Effector memory CD4-positive, alpha-beta T cell (primary cell): ENCODE data around the gene DDX24.

Source experiments
- DNase-seq, 3 donors: peaks; one replicate each; pipeline ENCODE4 v3.0.0-alpha.2; 2020
- H3K27ac ChIP-seq: 2 replicates; pipeline ENCODE4 v1.7.0; 2013; ENCODE audit warnings: mild to moderate bottlenecking, low read length, moderate library complexity; ENCODE audit not compliant: insufficient read depth, poor library complexity, severe bottlenecking
- H3K27me3 ChIP-seq: replicated peaks from 2 replicates; pipeline ENCODE4 v1.7.0; 2013; ENCODE audit warnings: mild to moderate bottlenecking, low read length; ENCODE audit not compliant: insufficient read depth, control insufficient read depth, poor library complexity, severe bottlenecking
- H3K36me3 ChIP-seq: 2 replicates; pipeline ENCODE4 v1.7.0; 2013; ENCODE audit warnings: mild to moderate bottlenecking, low read length, moderate library complexity; ENCODE audit not compliant: control insufficient read depth, insufficient read depth
- H3K4me1 ChIP-seq: 2 replicates; pipeline ENCODE4 v1.7.0; 2013; ENCODE audit warnings: low read length, mild to moderate bottlenecking; ENCODE audit not compliant: control insufficient read depth, insufficient read depth, poor library complexity, severe bottlenecking
- H3K4me3 ChIP-seq: 2 replicates; pipeline ENCODE4 v1.7.0; 2013; ENCODE audit warnings: low read length, low read depth, mild to moderate bottlenecking; ENCODE audit not compliant: insufficient read depth, poor library complexity, severe bottlenecking
- H3K9me3 ChIP-seq: 2 replicates; pipeline ENCODE4 v1.7.0; 2013; ENCODE audit warnings: mild to moderate bottlenecking, low read length, moderate library complexity; ENCODE audit not compliant: control insufficient read depth

The DDX24 gene

GRCh38 chr14:94115058-94115591 is 34.1 kb upstream of the DDX24 start:
- H3K9me3 ChIP-seq: no peaks in the 10 kb centered on the region
- H3K36me3 ChIP-seq: no peaks in the 10 kb centered on the region
- no peaks in the 10 kb centered on the region for H3K27me3 ChIP-seq
- no peak overlapping the region for H3K4me3 ChIP-seq
- H3K27ac ChIP-seq: no peak overlapping the region
- H3K4me1 ChIP-seq: no peaks in the 10 kb centered on the region
- DNase-seq: no peak

DNA sequence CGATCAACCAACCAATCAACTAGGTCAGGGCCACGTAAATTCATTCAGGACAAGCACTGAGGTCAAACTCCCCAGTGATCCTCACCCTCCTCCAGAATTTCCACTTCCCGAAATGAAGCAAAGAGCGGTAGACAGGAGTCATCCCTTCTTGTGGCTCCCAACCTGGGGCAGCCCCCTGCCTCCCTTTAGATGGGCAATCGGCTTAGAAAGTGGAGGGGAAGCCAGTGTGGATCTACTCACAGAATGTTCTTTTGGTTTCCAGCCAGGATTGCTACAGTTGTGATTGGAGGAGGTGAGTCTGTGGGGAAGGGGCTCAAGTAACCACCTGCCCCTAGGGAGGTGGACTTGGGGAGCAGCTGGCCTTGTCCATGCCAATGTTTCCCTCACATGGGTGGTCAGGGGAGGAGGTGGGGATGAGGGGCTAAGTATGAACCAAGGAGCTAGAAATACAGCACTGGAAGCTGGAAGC is 33.6 kb upstream of the DDX24 start:
- Histone ChIP-seq H3K4me1 (no peaks in the 10 kb centered on the region), H3K36me3 (no peaks in the 10 kb centered on the region), H3K4me3 (no peak overlapping the region), H3K9me3 (no peaks in the 10 kb centered on the region), H3K27ac (no peak overlapping the region), H3K27me3 (no peaks in the 10 kb centered on the region)
- DNase-seq: no peak

GRCh38 chr14:94113908-94114588 is 33.0 kb upstream of the DDX24 start:
- Histone ChIP-seq H3K27me3 (no peaks in the 10 kb centered on the region), H3K4me3 (no peak overlapping the region), H3K4me1 (no peaks in the 10 kb centered on the region), H3K9me3 (no peaks in the 10 kb centered on the region), H3K36me3 (no peaks in the 10 kb centered on the region), H3K27ac (no peak overlapping the region)
- DNase-seq: no peak

GRCh38 chr14:94113490-94113889 is 32.5 kb upstream of the DDX24 start:
- Histone ChIP-seq H3K27ac (no peak overlapping the region), H3K4me1 (no peaks in the 10 kb centered on the region), H3K4me3 (no peak overlapping the region), H3K27me3 (no peaks in the 10 kb centered on the region), H3K9me3 (no peaks in the 10 kb centered on the region), H3K36me3 (no peaks in the 10 kb centered on the region)
- DNase-seq: no peak

DNA sequence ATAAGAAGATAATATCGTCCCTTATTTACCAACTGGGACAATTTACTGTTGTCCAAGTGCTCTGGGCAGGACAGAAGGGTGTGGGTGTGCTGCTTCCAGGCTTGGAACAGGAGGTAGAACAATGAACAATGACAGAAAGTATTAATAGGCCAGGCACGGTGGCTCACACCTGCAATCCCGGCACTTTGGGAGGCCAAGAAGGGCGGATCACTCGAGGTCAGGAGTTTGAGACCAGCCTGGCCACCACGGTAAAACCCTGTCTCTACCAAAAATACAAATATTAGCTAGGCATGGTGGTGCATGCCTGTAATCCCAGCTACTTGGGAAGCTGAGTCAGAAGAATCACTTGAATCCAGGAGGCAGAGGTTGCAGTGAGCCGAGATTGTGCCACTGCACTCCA is 32.1 kb upstream of the DDX24 start:
- H3K4me1 ChIP-seq: no peaks in the 10 kb centered on the region
- no peak for DNase-seq
- no peak overlapping the region for H3K27ac ChIP-seq
- no peaks in the 10 kb centered on the region for H3K9me3 ChIP-seq
- H3K4me3 ChIP-seq: no peak overlapping the region
- H3K27me3 ChIP-seq: no peaks in the 10 kb centered on the region
- H3K36me3 ChIP-seq: no peaks in the 10 kb centered on the region

GRCh38 chr14:94112513-94113063 is 31.6 kb upstream of the DDX24 start:
- Histone ChIP-seq H3K9me3 (no peaks in the 10 kb centered on the region), H3K4me3 (no peak overlapping the region), H3K4me1 (no peaks in the 10 kb centered on the region), H3K27me3 (no peaks in the 10 kb centered on the region), H3K27ac (no peak overlapping the region), H3K36me3 (no peaks in the 10 kb centered on the region)
- no peak for DNase-seq

- Histone ChIP-seq H3K27me3 (no peaks in the 10 kb centered on the region), H3K36me3 (no peaks in the 10 kb centered on the region), H3K4me1 (no peaks in the 10 kb centered on the region), H3K4me3 (no peak overlapping the region), H3K27ac (no peak overlapping the region), H3K9me3 (no peaks in the 10 kb centered on the region)
- no peak for DNase-seq
These were observed 30.5 kb upstream of the DDX24 start for GRCh38 chr14:94111276-94112095.

DNA sequence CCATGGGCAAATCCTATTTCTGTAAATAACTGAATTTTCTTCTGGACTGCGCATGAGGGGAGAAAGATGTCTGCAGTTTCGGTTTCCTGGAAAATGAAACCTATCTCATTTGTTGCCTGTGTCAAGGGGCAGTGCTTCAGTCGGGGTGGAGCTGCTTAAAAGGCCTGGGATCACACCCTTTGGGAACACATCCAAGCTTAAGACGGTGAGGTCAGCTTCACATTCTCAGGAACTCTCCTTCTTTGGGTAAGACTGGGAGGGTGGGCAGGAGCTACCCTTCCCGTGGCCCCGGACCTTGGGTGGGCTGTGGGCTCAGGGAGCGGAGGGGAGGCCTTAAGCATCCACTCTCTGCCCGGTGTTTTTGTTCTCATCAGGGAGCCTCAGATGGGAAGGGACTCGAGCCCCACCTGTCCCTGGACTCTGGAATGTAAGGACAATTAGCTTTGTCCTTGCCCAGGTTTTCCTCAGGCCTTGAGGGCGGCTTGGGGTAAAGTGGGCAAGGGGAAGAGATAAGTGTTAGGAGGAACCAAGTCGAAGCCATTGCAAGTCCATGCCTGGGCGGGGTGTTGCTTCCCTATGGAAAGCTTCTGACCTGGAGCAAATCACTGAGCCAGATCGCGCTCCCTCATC is 29.7 kb upstream of the DDX24 start, which contains the start of gene IFI27:
Gene IFI27 (plus strand): TSS at position 185 of the 630 bp plus-strand sequence.
- H3K4me3 ChIP-seq: no peak within 1 kb of the TSS
- DNase-seq: no peak
- no peaks in the 10 kb centered on the region for H3K36me3 ChIP-seq
- no peaks in the 10 kb centered on the region for H3K4me1 ChIP-seq
- H3K27me3 ChIP-seq: no peaks in the 10 kb centered on the region
- no peak within 1 kb of the TSS for H3K27ac ChIP-seq
- H3K9me3 ChIP-seq: no peaks in the 10 kb centered on the region

GRCh38 chr14:94109915-94110250 is 28.9 kb upstream of the DDX24 start:
- no peaks in the 10 kb centered on the region for H3K36me3 ChIP-seq
- H3K4me1 ChIP-seq: no peaks in the 10 kb centered on the region
- H3K4me3 ChIP-seq: no peak overlapping the region
- no peaks in the 10 kb centered on the region for H3K9me3 ChIP-seq
- no peak for DNase-seq
- no peak overlapping the region for H3K27ac ChIP-seq
- no peaks in the 10 kb centered on the region for H3K27me3 ChIP-seq
